Measurements from ENCODE around the gene GALNTL6.

Gene GALNTL6

GRCh38 chr4:172061204-172061603, 248.0 kb downstream of the GALNTL6 start:
- H3K27ac ChIP-seq, result no peak overlapping the region
- no peak for TF ChIP-seq CTCF (conservative IDR thresholded peaks at IDR 0.05)

- no peak for TF ChIP-seq CTCF (conservative IDR thresholded peaks at IDR 0.05)
- no peak overlapping the region for H3K27ac ChIP-seq
These were observed 255.3 kb downstream of the GALNTL6 start for GRCh38 chr4:172068506-172068905.

DNA sequence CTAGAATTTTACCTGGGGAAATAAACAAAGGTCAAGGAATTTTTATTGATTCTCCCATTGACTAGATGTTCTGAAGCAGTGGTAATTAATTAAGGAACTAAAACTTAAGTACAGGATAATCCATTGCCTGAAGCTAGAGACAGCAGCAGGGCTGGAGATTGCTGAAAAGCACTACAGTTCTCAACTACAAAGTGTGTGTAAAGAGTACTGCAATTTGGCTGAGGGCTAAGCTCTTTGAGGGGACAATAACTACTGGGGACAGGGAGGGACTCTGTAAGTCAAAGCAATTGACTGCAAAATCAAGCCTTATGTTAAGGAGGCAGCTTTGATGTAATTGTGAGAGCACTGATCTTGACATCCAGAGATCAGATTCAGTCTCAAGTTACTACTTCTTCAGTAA, 260.4 kb downstream of the GALNTL6 start:
- no peak for TF ChIP-seq CTCF (conservative IDR thresholded peaks at IDR 0.05)
- no peak overlapping the region for H3K27ac ChIP-seq

- no peak overlapping the region for H3K27ac ChIP-seq
- no peak for TF ChIP-seq CTCF (conservative IDR thresholded peaks at IDR 0.05)
These were observed 270.1 kb downstream of the GALNTL6 start for GRCh38 chr4:172083272-172083671.

DNA sequence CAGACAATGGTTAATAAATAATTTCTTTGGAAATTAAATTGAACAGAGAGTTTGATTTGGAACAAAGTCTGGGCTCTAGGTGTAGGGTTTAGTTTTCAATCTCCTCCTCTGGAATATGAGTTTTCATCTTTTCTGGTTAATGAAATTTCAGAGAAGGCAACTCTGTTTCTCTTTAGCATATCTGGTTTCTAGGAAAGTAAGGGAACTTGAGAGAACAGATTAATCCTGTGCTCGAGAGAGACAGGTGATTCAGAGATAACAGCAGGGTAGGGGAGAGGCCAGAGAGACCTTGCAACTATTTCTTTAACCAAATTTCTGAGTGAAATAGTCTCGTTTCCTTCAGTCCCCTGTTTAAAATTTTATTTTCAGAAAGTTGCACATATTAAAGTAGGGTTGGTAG, 275.4 kb downstream of the GALNTL6 start:
- no peak for TF ChIP-seq CTCF (conservative IDR thresholded peaks at IDR 0.05)
- H3K27ac ChIP-seq, result no peak overlapping the region

DNA sequence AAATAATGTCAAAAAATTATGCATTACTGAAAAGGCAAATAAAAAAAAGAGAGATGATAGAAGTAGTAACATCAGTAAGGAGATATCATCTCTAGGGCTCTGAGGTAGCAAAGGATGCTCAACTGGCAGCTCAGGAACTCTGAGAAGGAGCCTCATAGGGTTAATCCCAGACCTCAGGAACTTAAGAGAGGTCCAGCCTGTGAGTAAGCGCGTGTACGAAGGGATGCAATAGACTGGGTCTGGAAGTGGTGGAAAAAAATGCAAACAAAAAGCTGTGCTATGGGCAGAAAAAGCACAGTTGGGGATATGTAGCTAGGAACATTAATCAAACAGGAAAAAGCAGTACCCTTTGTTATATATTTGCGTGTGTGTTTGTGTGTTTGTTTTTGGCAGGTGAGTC, 282.0 kb downstream of the GALNTL6 start:
- TF ChIP-seq CTCF (conservative IDR thresholded peaks at IDR 0.05), result no peak
- H3K27ac ChIP-seq, result no peak overlapping the region

DNA sequence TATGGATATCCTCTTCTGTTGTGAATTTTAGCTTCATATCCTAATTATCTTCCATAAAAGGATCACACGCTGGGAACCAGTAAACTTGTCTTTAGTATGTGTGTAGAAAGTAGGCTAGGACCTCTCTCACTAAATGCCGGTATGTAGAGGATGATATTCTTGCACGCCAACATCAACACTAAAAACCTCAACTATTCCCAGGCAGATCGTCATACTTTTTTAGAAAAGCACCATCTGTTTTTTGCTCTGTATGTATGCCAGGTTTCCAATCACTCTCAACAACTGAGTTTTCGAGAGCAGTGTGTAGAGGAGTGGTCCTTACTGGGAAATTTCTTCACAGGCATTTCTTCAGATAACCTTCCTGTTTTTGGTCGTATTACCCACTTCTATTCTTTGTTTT, 283.6 kb downstream of the GALNTL6 start:
- TF ChIP-seq CTCF (conservative IDR thresholded peaks at IDR 0.05), result no peak
- H3K27ac ChIP-seq, result no peak overlapping the region

GRCh38 chr4:172099376-172099775, 286.2 kb downstream of the GALNTL6 start:
- TF ChIP-seq CTCF (conservative IDR thresholded peaks at IDR 0.05), result no peak
- H3K27ac ChIP-seq, result no peak overlapping the region

All from VCaP (cell line).